ENCODE data around the gene ARF1. TPM values are rescaled to one million over a fixed set of nuclear protein-coding genes. Genes with fewer than 3 reads are reported as not detected.
A peak's percentile ranks its signal among the peaks of the same experiment; 100 is the strongest.

The ARF1 gene
- total and polyA plus RNA-seq, 10 of the 15 experiments (the other 5 are each of a cell fraction or from before 2014, with no cell fraction given): 48.4 to 508 (median 283) TPM

GRCh38 chr1:228045871-228046270, 36.6 kb upstream of the ARF1 start (continued):
- TF ChIP-seq, protein P1, sequence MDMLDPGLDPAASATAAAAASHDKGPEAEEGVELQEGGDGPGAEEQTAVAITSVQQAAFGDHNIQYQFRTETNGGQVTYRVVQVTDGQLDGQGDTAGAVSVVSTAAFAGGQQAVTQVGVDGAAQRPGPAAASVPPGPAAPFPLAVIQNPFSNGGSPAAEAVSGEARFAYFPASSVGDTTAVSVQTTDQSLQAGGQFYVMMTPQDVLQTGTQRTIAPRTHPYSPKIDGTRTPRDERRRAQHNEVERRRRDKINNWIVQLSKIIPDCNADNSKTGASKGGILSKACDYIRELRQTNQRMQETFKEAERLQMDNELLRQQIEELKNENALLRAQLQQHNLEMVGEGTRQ (IDR thresholded peaks at IDR 0.05; ENCODE audit: borderline replicate concordance, low read depth, low read length): no peak
- TF ChIP-seq E2F4 (IDR thresholded peaks at IDR 0.05; ENCODE audit: low read depth, low read length) (no peak), RFX5 (IDR thresholded peaks at IDR 0.05; ENCODE audit: low read depth, low read length) (no peak), HCFC1 (IDR thresholded peaks at IDR 0.05; ENCODE audit: low read length) (no peak), HDGF (IDR thresholded peaks at IDR 0.05) (no peak), TARDBP (IDR thresholded peaks at IDR 0.05; ENCODE audit: borderline replicate concordance) (no peak), ZNF207 (IDR thresholded peaks at IDR 0.05; ENCODE audit: borderline replicate concordance) (no peak)

- TF ChIP-seq CUX1 (IDR thresholded peaks at IDR 0.05; ENCODE audit: insufficient replicate concordance, low read depth, low read length) (no peak), BCL3 (IDR thresholded peaks at IDR 0.05; ENCODE audit: borderline replicate concordance, insufficient read depth, low read depth, low read length, poor library complexity, severe bottlenecking) (peak; percentile 49), HDAC6 (IDR thresholded peaks at IDR 0.05; ENCODE audit: unreplicated experiment) (no peak), SIX5 (IDR thresholded peaks at IDR 0.05; ENCODE audit: low read depth, low read length, severe bottlenecking) (no peak), MLLT1 (IDR thresholded peaks at IDR 0.05) (no peak)
- no peaks in the 10 kb centered on the region for H4K20me1 ChIP-seq (ENCODE audit: control insufficient read depth, insufficient read depth)
- H3K4me3 ChIP-seq: no peak overlapping the region
- H3K27me3 ChIP-seq (replicated peaks in 1 of 2; ENCODE audit: control insufficient read depth in 2 of 2, insufficient read depth in 2 of 2, low read length in 1 of 2): peaks cover 0 to 5% of the 10 kb centered on the region in 2 experiments; a peak in 2 of 4 replicates
- no peak overlapping the region for H2AFZ ChIP-seq (ENCODE audit: control insufficient read depth, low read depth, low read length)
- in situ Hi-C loops (cut with MboI): no loop called here
- H3K9me3 ChIP-seq (replicated peaks; ENCODE audit: control insufficient read depth, insufficient read depth, low read length): no peaks in the 10 kb centered on the region
- 60% methylated on average over 8 of the region's 8 CpGs for WGBS (ENCODE audit: insufficient coverage, insufficient replicate concordance, low lambda C conversion rate, missing lambda C conversion rate)
- H3K36me3 ChIP-seq (ENCODE audit: control insufficient read depth in 2 of 2, insufficient read depth in 2 of 2, low read length in 1 of 2): no peaks in the 10 kb centered on the region
- H3K4me1 ChIP-seq (ENCODE audit: control insufficient read depth, insufficient read depth, low read length): no peaks in the 10 kb centered on the region
- FAIRE-seq: no peak
- ATAC-seq: no peak
- no TSS peak for BruUV-seq (replicated peaks)
- H3K27ac ChIP-seq (ENCODE audit: control insufficient read depth, insufficient read depth): no peak overlapping the region
- H3K9ac ChIP-seq (ENCODE audit: control insufficient read depth, insufficient read depth, low read length): no peak overlapping the region
- intact Hi-C loops (cut with micrococcal nuclease; ENCODE audit: unreplicated experiment): no loop called here
- ChIA-PET CTCF (no interaction called here), RAD21 (ENCODE audit: unreplicated experiment) (no interaction called here), POLR2A (no interaction called here), SMC1A (ENCODE audit: uncharacterized antibody, unreplicated experiment) (no interaction called here)
- no peaks in the 10 kb centered on the region for H3K79me2 ChIP-seq (ENCODE audit: control insufficient read depth, insufficient read depth, low read length)
- no peak for DNase-seq (ENCODE audit: low read depth, low spot score)
- no peak overlapping the region for H3K4me2 ChIP-seq (ENCODE audit: control insufficient read depth, insufficient read depth)
These were observed 35.9 kb upstream of the ARF1 start for GRCh38 chr1:228046421-228047182.

All from GM12878 (cell line).